SK-N-SH (cell line): ENCODE data around the gene SPRED2.

Experiments
- EP300 ChIP-seq, 2 experiments: IDR thresholded peaks; 2 replicates each; pipeline versions ENCODE4 v1.4.0 to v1.6.1; 2012; ENCODE audit warnings: borderline replicate concordance in 1 of 2, low read depth in 1 of 2, low read length in 1 of 2
- EZH2phosphoT487 ChIP-seq: fragments of 200-600 bp; sonication (generic); IDR thresholded peaks from 2 replicates; pipeline ENCODE4 v1.6.1; 2017; ENCODE audit warnings: low read depth, mixed run types, mild to moderate bottlenecking, antibody characterized with exemption, moderate library complexity, borderline replicate concordance
- FOSL2 ChIP-seq: IDR thresholded peaks from 2 replicates; pipeline ENCODE4 v1.4.0; 2012; ENCODE audit warnings: low read depth, mild to moderate bottlenecking, moderate library complexity, borderline replicate concordance
- GABPA ChIP-seq: IDR thresholded peaks from 2 replicates; pipeline ENCODE4 v1.4.0; 2012; ENCODE audit warnings: low read depth, mild to moderate bottlenecking
- POLR2AphosphoS5 ChIP-seq: IDR thresholded peaks from 2 replicates; pipeline ENCODE4 v1.6.1; 2012; ENCODE audit warnings: low read depth, low read length
- RAD21 ChIP-seq: IDR thresholded peaks from 2 replicates; pipeline ENCODE4 v1.6.1; 2012; ENCODE audit warnings: mild to moderate bottlenecking, low read length
- RCOR1 ChIP-seq: fragments of 150-350 bp; IDR thresholded peaks from 2 replicates; pipeline ENCODE4 v1.6.1; 2017; ENCODE audit warnings: antibody characterized with exemption, low read length
- TAF1 ChIP-seq: IDR thresholded peaks from 2 replicates; pipeline ENCODE4 v1.6.1; 2012; ENCODE audit warnings: low read depth, mild to moderate bottlenecking, low read length, moderate library complexity, borderline replicate concordance
- YY1 ChIP-seq: IDR thresholded peaks from 2 replicates; pipeline ENCODE4 v1.4.0; 2012; ENCODE audit warnings: low read depth, mild to moderate bottlenecking
- TF ChIP-seq, protein P1 (sequence below): fragments of 200-600 bp; sonication (generic); IDR thresholded peaks from 2 replicates; pipeline ENCODE4 v1.6.1; 2017; ENCODE audit warnings: antibody characterized with exemption, mild to moderate bottlenecking, moderate library complexity
- TF ChIP-seq, protein P2 (sequence below): IDR thresholded peaks from 2 replicates; pipeline ENCODE4 v1.6.1; 2012; ENCODE audit warnings: mild to moderate bottlenecking, low read depth, low read length, moderate library complexity
- TF ChIP-seq, protein P3 (sequence below): fragments of 150-350 bp; IDR thresholded peaks from 2 replicates; pipeline ENCODE4 v1.6.1; 2016; ENCODE audit warnings: mild to moderate bottlenecking, low read depth, low read length
- TF ChIP-seq, protein P4 (sequence below): IDR thresholded peaks from 2 replicates; pipeline ENCODE4 v1.4.0; 2012; ENCODE audit warnings: low read depth, borderline replicate concordance

DNA sequence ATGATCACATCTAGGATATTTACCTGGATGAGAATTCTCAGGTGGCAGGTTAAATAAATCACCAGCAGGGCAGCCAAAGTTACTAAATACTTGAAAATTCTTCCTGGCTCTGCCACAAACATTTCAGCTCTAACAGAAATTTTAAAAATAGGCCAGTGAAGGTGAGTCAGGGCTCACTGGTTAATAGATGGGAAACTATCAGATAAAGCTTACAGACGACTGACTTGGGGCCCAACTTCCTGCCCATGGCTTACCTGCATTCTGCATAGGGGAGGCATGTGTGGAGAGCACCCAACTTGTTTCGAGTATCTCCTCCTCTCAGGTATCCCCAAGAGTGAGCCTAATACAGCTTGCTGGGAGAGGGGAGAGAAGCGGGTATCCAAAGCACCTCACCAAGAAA, 57.8 kb downstream of the SPRED2 start:
- TF ChIP-seq RCOR1 (no peak), GABPA (no peak), FOSL2 (no peak), TAF1 (no peak), EZH2phosphoT487 (no peak), POLR2AphosphoS5 (no peak), RAD21 (no peak), EP300 (IDR thresholded peaks at IDR 0.05; ENCODE audit: borderline replicate concordance in 1 of 2, low read depth in 1 of 2, low read length in 1 of 2) (no peak), YY1 (no peak)
- TF ChIP-seq, protein P1, sequence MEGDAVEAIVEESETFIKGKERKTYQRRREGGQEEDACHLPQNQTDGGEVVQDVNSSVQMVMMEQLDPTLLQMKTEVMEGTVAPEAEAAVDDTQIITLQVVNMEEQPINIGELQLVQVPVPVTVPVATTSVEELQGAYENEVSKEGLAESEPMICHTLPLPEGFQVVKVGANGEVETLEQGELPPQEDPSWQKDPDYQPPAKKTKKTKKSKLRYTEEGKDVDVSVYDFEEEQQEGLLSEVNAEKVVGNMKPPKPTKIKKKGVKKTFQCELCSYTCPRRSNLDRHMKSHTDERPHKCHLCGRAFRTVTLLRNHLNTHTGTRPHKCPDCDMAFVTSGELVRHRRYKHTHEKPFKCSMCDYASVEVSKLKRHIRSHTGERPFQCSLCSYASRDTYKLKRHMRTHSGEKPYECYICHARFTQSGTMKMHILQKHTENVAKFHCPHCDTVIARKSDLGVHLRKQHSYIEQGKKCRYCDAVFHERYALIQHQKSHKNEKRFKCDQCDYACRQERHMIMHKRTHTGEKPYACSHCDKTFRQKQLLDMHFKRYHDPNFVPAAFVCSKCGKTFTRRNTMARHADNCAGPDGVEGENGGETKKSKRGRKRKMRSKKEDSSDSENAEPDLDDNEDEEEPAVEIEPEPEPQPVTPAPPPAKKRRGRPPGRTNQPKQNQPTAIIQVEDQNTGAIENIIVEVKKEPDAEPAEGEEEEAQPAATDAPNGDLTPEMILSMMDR = no peak
- TF ChIP-seq, protein P2, sequence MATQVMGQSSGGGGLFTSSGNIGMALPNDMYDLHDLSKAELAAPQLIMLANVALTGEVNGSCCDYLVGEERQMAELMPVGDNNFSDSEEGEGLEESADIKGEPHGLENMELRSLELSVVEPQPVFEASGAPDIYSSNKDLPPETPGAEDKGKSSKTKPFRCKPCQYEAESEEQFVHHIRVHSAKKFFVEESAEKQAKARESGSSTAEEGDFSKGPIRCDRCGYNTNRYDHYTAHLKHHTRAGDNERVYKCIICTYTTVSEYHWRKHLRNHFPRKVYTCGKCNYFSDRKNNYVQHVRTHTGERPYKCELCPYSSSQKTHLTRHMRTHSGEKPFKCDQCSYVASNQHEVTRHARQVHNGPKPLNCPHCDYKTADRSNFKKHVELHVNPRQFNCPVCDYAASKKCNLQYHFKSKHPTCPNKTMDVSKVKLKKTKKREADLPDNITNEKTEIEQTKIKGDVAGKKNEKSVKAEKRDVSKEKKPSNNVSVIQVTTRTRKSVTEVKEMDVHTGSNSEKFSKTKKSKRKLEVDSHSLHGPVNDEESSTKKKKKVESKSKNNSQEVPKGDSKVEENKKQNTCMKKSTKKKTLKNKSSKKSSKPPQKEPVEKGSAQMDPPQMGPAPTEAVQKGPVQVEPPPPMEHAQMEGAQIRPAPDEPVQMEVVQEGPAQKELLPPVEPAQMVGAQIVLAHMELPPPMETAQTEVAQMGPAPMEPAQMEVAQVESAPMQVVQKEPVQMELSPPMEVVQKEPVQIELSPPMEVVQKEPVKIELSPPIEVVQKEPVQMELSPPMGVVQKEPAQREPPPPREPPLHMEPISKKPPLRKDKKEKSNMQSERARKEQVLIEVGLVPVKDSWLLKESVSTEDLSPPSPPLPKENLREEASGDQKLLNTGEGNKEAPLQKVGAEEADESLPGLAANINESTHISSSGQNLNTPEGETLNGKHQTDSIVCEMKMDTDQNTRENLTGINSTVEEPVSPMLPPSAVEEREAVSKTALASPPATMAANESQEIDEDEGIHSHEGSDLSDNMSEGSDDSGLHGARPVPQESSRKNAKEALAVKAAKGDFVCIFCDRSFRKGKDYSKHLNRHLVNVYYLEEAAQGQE = no peak
- TF ChIP-seq, protein P3, sequence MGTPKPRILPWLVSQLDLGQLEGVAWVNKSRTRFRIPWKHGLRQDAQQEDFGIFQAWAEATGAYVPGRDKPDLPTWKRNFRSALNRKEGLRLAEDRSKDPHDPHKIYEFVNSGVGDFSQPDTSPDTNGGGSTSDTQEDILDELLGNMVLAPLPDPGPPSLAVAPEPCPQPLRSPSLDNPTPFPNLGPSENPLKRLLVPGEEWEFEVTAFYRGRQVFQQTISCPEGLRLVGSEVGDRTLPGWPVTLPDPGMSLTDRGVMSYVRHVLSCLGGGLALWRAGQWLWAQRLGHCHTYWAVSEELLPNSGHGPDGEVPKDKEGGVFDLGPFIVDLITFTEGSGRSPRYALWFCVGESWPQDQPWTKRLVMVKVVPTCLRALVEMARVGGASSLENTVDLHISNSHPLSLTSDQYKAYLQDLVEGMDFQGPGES = no peak
- TF ChIP-seq, protein P4, sequence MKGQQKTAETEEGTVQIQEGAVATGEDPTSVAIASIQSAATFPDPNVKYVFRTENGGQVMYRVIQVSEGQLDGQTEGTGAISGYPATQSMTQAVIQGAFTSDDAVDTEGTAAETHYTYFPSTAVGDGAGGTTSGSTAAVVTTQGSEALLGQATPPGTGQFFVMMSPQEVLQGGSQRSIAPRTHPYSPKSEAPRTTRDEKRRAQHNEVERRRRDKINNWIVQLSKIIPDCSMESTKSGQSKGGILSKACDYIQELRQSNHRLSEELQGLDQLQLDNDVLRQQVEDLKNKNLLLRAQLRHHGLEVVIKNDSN = no peak
